ENCODE data around the gene HTR4. TPM values are rescaled to one million over a fixed set of nuclear protein-coding genes. Genes with fewer than 3 reads are reported as not detected.

The HTR4 gene
- total and polyA plus RNA-seq, 2 donors (not counting 3 experiments of a cell fraction or from before 2014, with no cell fraction given) = not detected

- Histone ChIP-seq H4K20me1 (replicated peaks; ENCODE audit: control insufficient read depth, extremely low read depth, insufficient read depth, low read length) (no peaks in the 10 kb centered on the region), H3K27me3 (ENCODE audit: control insufficient read depth in 2 of 2, insufficient read depth in 2 of 2, low read length in 2 of 2) (no peaks in the 10 kb centered on the region), H3K9ac (replicated peaks; ENCODE audit: extremely low read depth, insufficient read depth, low read length) (no peak overlapping the region), H3K4me3 (replicated peaks in 1 of 3; ENCODE audit: insufficient read depth in 1 of 3, low read depth in 1 of 3, low read length in 3 of 3) (no peak overlapping the region), H3K36me3 (ENCODE audit: control insufficient read depth in 2 of 2, extremely low read depth in 1 of 2, insufficient read depth in 2 of 2, low read length in 2 of 2) (peaks cover 5% of the 10 kb centered on the region in 2 experiments), H3K4me2 (ENCODE audit: insufficient read depth, low read length) (no peak overlapping the region), H3K4me1 (ENCODE audit: control insufficient read depth, extremely low read depth, insufficient read depth, low read length) (no peaks in the 10 kb centered on the region), H2AFZ (ENCODE audit: low read depth, low read length) (no peak overlapping the region), H3K9me1 (replicated peaks; ENCODE audit: control insufficient read depth, extremely low read depth, insufficient read depth, low read length) (no peaks in the 10 kb centered on the region), H3K79me2 (ENCODE audit: control insufficient read depth, insufficient read depth, low read length) (no peaks in the 10 kb centered on the region), H3K9me3 (replicated peaks; ENCODE audit: control insufficient read depth, insufficient read depth, low read length) (no peaks in the 10 kb centered on the region), H3K27ac (ENCODE audit: insufficient read depth, low read depth, low read length) (no peak overlapping the region)
- no peak for DNase-seq (ENCODE audit: low read depth, low spot score)
- ChIA-PET POLR2A (no interaction called here), CTCF (interaction anchor here (0.9 to 12.3 kb wide), 3 partner anchors 37 to 283 kb away, joined by 3 to 388 read pairs (median 141); no protein-coding TSS in a partner anchor)
- FAIRE-seq = no peak
- intact Hi-C loops (cut with micrococcal nuclease) = loop anchor here (10.0 kb wide), 2 partner anchors 152 to 588 kb away; no protein-coding TSS in a partner anchor
- dilution Hi-C loops (cut with MboI; ENCODE audit: extremely low pct_ligation_motif_present, low sequenced_read_pairs) = no loop called here
- BruUV-seq (replicated peaks) = no TSS peak
- TF ChIP-seq GATA2 (IDR thresholded peaks at IDR 0.05; ENCODE audit: insufficient read depth, insufficient read length, low read depth, low read length) (no peak), EZH2 (IDR thresholded peaks at IDR 0.05; ENCODE audit: borderline replicate concordance, low read depth, low read length, severe bottlenecking) (no peak), FOS (IDR thresholded peaks at IDR 0.05; ENCODE audit: borderline replicate concordance, insufficient read depth, low read length) (no peak)
These were observed 207.7 kb downstream of the HTR4 start for GRCh38 chr5:148446611-148447010.

GRCh38 chr5:148445578-148445977 is 208.7 kb downstream of the HTR4 start:
- no peak overlapping the region for H3K27ac ChIP-seq (ENCODE audit: insufficient read depth, low read depth, low read length)
- H3K79me2 ChIP-seq (ENCODE audit: control insufficient read depth, insufficient read depth, low read length) = no peaks in the 10 kb centered on the region
- no peak for TF ChIP-seq JUN (IDR thresholded peaks at IDR 0.05; ENCODE audit: borderline replicate concordance, insufficient read depth, insufficient read length, low read depth)
- peaks cover 6 to 7% of the 10 kb centered on the region in 2 experiments for H3K36me3 ChIP-seq (ENCODE audit: control insufficient read depth in 2 of 2, extremely low read depth in 1 of 2, insufficient read depth in 2 of 2, low read length in 2 of 2)
- dilution Hi-C loops (cut with MboI; ENCODE audit: extremely low pct_ligation_motif_present, low sequenced_read_pairs) (no loop called here), intact Hi-C loops (cut with micrococcal nuclease) (loop anchor here (10.0 kb wide), 2 partner anchors 151 to 589 kb away; no protein-coding TSS in a partner anchor)
- ChIA-PET CTCF (interaction anchor here (8.0 to 12.3 kb wide), 2 partner anchors 38 to 284 kb away, joined by 141 to 388 read pairs; no protein-coding TSS in a partner anchor), POLR2A (no interaction called here)
- H2AFZ ChIP-seq (ENCODE audit: low read depth, low read length) = no peak overlapping the region
- H4K20me1 ChIP-seq (replicated peaks; ENCODE audit: control insufficient read depth, extremely low read depth, insufficient read depth, low read length) = no peaks in the 10 kb centered on the region
- no TSS peak for BruUV-seq (replicated peaks)
- H3K4me2 ChIP-seq (ENCODE audit: insufficient read depth, low read length) = no peak overlapping the region
- no peaks in the 10 kb centered on the region for H3K27me3 ChIP-seq (ENCODE audit: control insufficient read depth in 2 of 2, insufficient read depth in 2 of 2, low read length in 2 of 2)
- DNase-seq (ENCODE audit: low read depth, low spot score) = no peak
- no peak overlapping the region for H3K4me3 ChIP-seq (replicated peaks in 1 of 3; ENCODE audit: insufficient read depth in 1 of 3, low read depth in 1 of 3, low read length in 3 of 3)
- FAIRE-seq = no peak
- H3K4me1 ChIP-seq (ENCODE audit: control insufficient read depth, extremely low read depth, insufficient read depth, low read length) = no peaks in the 10 kb centered on the region
- H3K9me1 ChIP-seq (replicated peaks; ENCODE audit: control insufficient read depth, extremely low read depth, insufficient read depth, low read length) = no peaks in the 10 kb centered on the region
- H3K9me3 ChIP-seq (replicated peaks; ENCODE audit: control insufficient read depth, insufficient read depth, low read length) = no peaks in the 10 kb centered on the region
- H3K9ac ChIP-seq (replicated peaks; ENCODE audit: extremely low read depth, insufficient read depth, low read length) = no peak overlapping the region
